Liver (tissue), 9 donors: ENCODE results near the gene EHMT1. TPM values are rescaled to one million over a fixed set of nuclear protein-coding genes. Genes with fewer than 3 reads are reported as not detected.

ENCODE experiments used
- DNase-seq: peaks from one replicate; pipeline ENCODE4 v3.0.0-alpha.2; 2017; ENCODE audit warnings: low spot score
- H3K27ac ChIP-seq, 2 donors: one replicate each; pipeline ENCODE4 v1.7.0; 2013; ENCODE audit warnings: inconsistent platforms in 2 of 2, low read length in 2 of 2, control low read depth in 1 of 2, low read depth in 1 of 2, mild to moderate bottlenecking in 1 of 2
- H3K27me3 ChIP-seq, 4 donors: one replicate each; pipeline versions ENCODE4 v1.6.1 to v1.7.0; 2013; ENCODE audit warnings: low read length in 3 of 4, inconsistent platforms in 1 of 4, mild to moderate bottlenecking in 1 of 4, moderate library complexity in 1 of 4; ENCODE audit not compliant: control insufficient read depth in 4 of 4, insufficient read depth in 4 of 4
- H3K36me3 ChIP-seq, 4 donors: one replicate each; pipeline versions ENCODE4 v1.6.1 to v1.7.0; 2013; ENCODE audit warnings: low read length in 3 of 4, mild to moderate bottlenecking in 3 of 4, low read depth in 1 of 4, moderate library complexity in 1 of 4; ENCODE audit not compliant: control insufficient read depth in 4 of 4, insufficient read depth in 3 of 4
- H3K4me1 ChIP-seq, 4 donors: one replicate each; pipeline versions ENCODE4 v1.6.1 to v1.7.0; 2013; ENCODE audit warnings: low read length in 3 of 4, mild to moderate bottlenecking in 3 of 4, moderate library complexity in 1 of 4; ENCODE audit not compliant: control insufficient read depth in 4 of 4, insufficient read depth in 4 of 4
- H3K4me3 ChIP-seq, 3 donors: one replicate each; pipeline versions ENCODE4 v1.6.1 to v1.7.0; 2013; ENCODE audit warnings: low read length in 3 of 3, control low read depth in 1 of 3, low read depth in 1 of 3, mild to moderate bottlenecking in 1 of 3
- H3K9ac ChIP-seq, 2 donors: one replicate each; pipeline ENCODE4 v1.7.0; 2013; ENCODE audit warnings: low read length in 2 of 2, mild to moderate bottlenecking in 2 of 2, moderate library complexity in 2 of 2, control low read depth in 1 of 2, low read depth in 1 of 2
- H3K9me3 ChIP-seq, 4 donors: one replicate each; pipeline versions ENCODE4 v1.6.1 to v1.7.0; 2013; ENCODE audit warnings: low read length in 3 of 4; ENCODE audit not compliant: control insufficient read depth in 4 of 4
- EGR1 ChIP-seq, 2 donors: IDR thresholded peaks; 2 replicates each; pipeline ENCODE4 v1.6.1; 2016 to 2018; ENCODE audit warnings: antibody characterized with exemption in 2 of 2, low read depth in 2 of 2
- FOXA1 ChIP-seq: IDR thresholded peaks from 2 replicates; pipeline ENCODE4 v1.6.1; 2016; ENCODE audit warnings: antibody characterized with exemption
- FOXA2 ChIP-seq: IDR thresholded peaks from 2 replicates; pipeline ENCODE4 v1.6.1; 2016; ENCODE audit warnings: antibody characterized with exemption
- GABPA ChIP-seq, 2 donors: IDR thresholded peaks in 1 of 2; conservative IDR thresholded peaks in 1 of 2; 2 replicates each; pipeline ENCODE4 v1.6.1; 2016; ENCODE audit warnings: antibody characterized with exemption in 2 of 2, mild to moderate bottlenecking in 1 of 2, moderate library complexity in 1 of 2
- HNF4A ChIP-seq, 2 donors: conservative IDR thresholded peaks; 2 replicates each; pipeline ENCODE4 v1.6.1; 2016; ENCODE audit warnings: antibody characterized with exemption in 2 of 2, mild to moderate bottlenecking in 2 of 2
- HNF4G ChIP-seq: IDR thresholded peaks from 2 replicates; pipeline ENCODE4 v1.6.1; 2016; ENCODE audit warnings: antibody characterized with exemption
- JUND ChIP-seq, 2 donors: IDR thresholded peaks; 2 replicates each; pipeline ENCODE4 v1.6.1; 2016; ENCODE audit warnings: antibody characterized with exemption in 2 of 2
- NR2F2 ChIP-seq: IDR thresholded peaks from 2 replicates; pipeline ENCODE4 v1.6.1; 2016; ENCODE audit warnings: antibody characterized with exemption
- RAD21 ChIP-seq, 2 donors: IDR thresholded peaks; 2 replicates each; pipeline ENCODE4 v1.6.1; 2016; ENCODE audit warnings: antibody characterized with exemption in 2 of 2, mild to moderate bottlenecking in 2 of 2
- RXRA ChIP-seq, 2 donors: IDR thresholded peaks; 2 replicates each; pipeline ENCODE4 v1.6.1; 2017 to 2018; ENCODE audit warnings: antibody characterized with exemption in 2 of 2, mild to moderate bottlenecking in 1 of 2
- SP1 ChIP-seq: IDR thresholded peaks from 2 replicates; pipeline ENCODE4 v1.6.1; 2018; ENCODE audit warnings: antibody characterized with exemption, mild to moderate bottlenecking
- TAF1 ChIP-seq: conservative IDR thresholded peaks from 2 replicates; pipeline ENCODE4 v1.6.1; 2016; ENCODE audit warnings: antibody characterized with exemption, mild to moderate bottlenecking
- YY1 ChIP-seq: IDR thresholded peaks from 2 replicates; pipeline ENCODE4 v1.6.1; 2016; ENCODE audit warnings: antibody characterized with exemption, mild to moderate bottlenecking
- WGBS: extraction: QIAGEN DNeasy Blood & Tissue Kit; methylation state at CpG from one replicate; pipeline ENCODE4 v1.1.7; 2013; 5-methylcytosine and 5-hydroxymethylcytosine counted together
- polyA plus RNA-seq, 2 donors: library from polyadenylated mRNA; stranded (reverse) in 1 of 2; unstranded in 1 of 2; fragments of 200-250 nt in 1 of 2; fragments of >200 nt in 1 of 2; fragmentation: Nextera tagmentation in 1 of 2; extraction: Ambion mirVana in 1 of 2; gene quantifications; one replicate each; pipeline versions ENCODE4 v1.2.1 to v1.2.3, GENCODE V29; 2013 to 2015
- total RNA-seq, 2 donors: library from RNA; depleted of rRNA; stranded (reverse); fragments of >200 nt; gene quantifications; one replicate each; pipeline ENCODE4 v1.2.3, GENCODE V29; 2014
- TF ChIP-seq, protein P1 (sequence below): IDR thresholded peaks from 2 replicates; pipeline ENCODE4 v1.6.1; 2016; ENCODE audit warnings: antibody characterized with exemption
- TF ChIP-seq, protein P2 (sequence below): fragments of 150-350 bp; IDR thresholded peaks from 2 replicates; pipeline ENCODE4 v1.5.1; 2017; ENCODE audit warnings: improper control_type of control experiment, low read depth, low read length; ENCODE audit not compliant: missing input control
- TF ChIP-seq, protein P3 (sequence below): IDR thresholded peaks from 2 replicates; pipeline ENCODE4 v1.6.1; 2016; ENCODE audit warnings: antibody characterized with exemption, mild to moderate bottlenecking
- TF ChIP-seq, protein P4 (sequence below): IDR thresholded peaks from 2 replicates; pipeline ENCODE4 v1.6.1; 2016; ENCODE audit warnings: antibody characterized with exemption
- TF ChIP-seq, protein P5 (sequence below): IDR thresholded peaks from 2 replicates; pipeline ENCODE4 v1.6.1; 2016; ENCODE audit warnings: antibody characterized with exemption
- donor health status: healthy.
- donor health status: healthy.
- donor health status: healthy.
- donor health status: healthy.
- donor health status: healthy.

The EHMT1 gene
- total and polyA plus RNA-seq, 4 donors: 16.1 to 48.2 (median 27.3) TPM

DNA sequence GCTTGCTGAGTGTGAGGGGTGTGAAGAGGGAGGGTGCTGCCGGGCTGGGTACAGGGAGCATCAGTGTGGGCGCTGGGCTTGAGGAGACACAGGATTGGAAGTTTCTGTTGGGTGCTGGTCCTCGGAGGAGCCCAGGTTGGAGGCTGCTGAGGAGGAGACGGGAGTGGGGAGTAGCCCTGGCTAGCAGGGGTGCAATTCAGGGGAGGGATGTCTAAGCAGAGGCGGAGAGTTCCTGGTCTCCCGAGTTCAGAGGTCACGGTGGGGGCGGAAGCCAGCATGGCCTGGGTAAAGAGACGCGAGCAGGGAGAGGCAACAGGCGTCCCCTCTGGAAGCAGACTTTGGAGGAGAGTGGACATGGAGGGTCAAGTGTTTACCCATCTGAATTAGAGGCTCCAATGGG is 196.0 kb downstream of the EHMT1 start:
- Histone ChIP-seq H3K4me3 (no peak overlapping the region), H3K27me3 (no peaks in the 10 kb centered on the region), H3K36me3 (peaks cover 31 to 62% (median 39%) of the 10 kb centered on the region in 4 donors), H3K9me3 (peaks cover 0 to 2% (median 0%) of the 10 kb centered on the region in 4 donors), H3K9ac (no peak overlapping the region), H3K27ac (no peak overlapping the region), H3K4me1 (no peaks in the 10 kb centered on the region)
- WGBS: 95% methylated on average over 11 of the region's 11 CpGs
- DNase-seq: no peak
- TF ChIP-seq JUND (IDR thresholded peaks at IDR 0.05): no peak
- no peak for TF ChIP-seq EGR1 (IDR thresholded peaks at IDR 0.05; ENCODE audit: low read depth in 2 of 2)
- TF ChIP-seq, protein P1, sequence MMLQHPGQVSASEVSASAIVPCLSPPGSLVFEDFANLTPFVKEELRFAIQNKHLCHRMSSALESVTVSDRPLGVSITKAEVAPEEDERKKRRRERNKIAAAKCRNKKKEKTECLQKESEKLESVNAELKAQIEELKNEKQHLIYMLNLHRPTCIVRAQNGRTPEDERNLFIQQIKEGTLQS: no peak
- TF ChIP-seq NR2F2: no peak
- TF ChIP-seq, protein P2, sequence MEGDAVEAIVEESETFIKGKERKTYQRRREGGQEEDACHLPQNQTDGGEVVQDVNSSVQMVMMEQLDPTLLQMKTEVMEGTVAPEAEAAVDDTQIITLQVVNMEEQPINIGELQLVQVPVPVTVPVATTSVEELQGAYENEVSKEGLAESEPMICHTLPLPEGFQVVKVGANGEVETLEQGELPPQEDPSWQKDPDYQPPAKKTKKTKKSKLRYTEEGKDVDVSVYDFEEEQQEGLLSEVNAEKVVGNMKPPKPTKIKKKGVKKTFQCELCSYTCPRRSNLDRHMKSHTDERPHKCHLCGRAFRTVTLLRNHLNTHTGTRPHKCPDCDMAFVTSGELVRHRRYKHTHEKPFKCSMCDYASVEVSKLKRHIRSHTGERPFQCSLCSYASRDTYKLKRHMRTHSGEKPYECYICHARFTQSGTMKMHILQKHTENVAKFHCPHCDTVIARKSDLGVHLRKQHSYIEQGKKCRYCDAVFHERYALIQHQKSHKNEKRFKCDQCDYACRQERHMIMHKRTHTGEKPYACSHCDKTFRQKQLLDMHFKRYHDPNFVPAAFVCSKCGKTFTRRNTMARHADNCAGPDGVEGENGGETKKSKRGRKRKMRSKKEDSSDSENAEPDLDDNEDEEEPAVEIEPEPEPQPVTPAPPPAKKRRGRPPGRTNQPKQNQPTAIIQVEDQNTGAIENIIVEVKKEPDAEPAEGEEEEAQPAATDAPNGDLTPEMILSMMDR: no peak
- no peak for TF ChIP-seq SP1
- TF ChIP-seq TAF1: no peak
- TF ChIP-seq GABPA (IDR thresholded peaks at IDR 0.05 in 1 of 2, conservative IDR thresholded peaks at IDR 0.05 in 1 of 2): no peak
- TF ChIP-seq, protein P3, sequence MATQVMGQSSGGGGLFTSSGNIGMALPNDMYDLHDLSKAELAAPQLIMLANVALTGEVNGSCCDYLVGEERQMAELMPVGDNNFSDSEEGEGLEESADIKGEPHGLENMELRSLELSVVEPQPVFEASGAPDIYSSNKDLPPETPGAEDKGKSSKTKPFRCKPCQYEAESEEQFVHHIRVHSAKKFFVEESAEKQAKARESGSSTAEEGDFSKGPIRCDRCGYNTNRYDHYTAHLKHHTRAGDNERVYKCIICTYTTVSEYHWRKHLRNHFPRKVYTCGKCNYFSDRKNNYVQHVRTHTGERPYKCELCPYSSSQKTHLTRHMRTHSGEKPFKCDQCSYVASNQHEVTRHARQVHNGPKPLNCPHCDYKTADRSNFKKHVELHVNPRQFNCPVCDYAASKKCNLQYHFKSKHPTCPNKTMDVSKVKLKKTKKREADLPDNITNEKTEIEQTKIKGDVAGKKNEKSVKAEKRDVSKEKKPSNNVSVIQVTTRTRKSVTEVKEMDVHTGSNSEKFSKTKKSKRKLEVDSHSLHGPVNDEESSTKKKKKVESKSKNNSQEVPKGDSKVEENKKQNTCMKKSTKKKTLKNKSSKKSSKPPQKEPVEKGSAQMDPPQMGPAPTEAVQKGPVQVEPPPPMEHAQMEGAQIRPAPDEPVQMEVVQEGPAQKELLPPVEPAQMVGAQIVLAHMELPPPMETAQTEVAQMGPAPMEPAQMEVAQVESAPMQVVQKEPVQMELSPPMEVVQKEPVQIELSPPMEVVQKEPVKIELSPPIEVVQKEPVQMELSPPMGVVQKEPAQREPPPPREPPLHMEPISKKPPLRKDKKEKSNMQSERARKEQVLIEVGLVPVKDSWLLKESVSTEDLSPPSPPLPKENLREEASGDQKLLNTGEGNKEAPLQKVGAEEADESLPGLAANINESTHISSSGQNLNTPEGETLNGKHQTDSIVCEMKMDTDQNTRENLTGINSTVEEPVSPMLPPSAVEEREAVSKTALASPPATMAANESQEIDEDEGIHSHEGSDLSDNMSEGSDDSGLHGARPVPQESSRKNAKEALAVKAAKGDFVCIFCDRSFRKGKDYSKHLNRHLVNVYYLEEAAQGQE: no peak
- TF ChIP-seq YY1: no peak
- TF ChIP-seq HNF4G: no peak
- no peak for TF ChIP-seq HNF4A (conservative IDR thresholded peaks at IDR 0.05)
- TF ChIP-seq, protein P4, sequence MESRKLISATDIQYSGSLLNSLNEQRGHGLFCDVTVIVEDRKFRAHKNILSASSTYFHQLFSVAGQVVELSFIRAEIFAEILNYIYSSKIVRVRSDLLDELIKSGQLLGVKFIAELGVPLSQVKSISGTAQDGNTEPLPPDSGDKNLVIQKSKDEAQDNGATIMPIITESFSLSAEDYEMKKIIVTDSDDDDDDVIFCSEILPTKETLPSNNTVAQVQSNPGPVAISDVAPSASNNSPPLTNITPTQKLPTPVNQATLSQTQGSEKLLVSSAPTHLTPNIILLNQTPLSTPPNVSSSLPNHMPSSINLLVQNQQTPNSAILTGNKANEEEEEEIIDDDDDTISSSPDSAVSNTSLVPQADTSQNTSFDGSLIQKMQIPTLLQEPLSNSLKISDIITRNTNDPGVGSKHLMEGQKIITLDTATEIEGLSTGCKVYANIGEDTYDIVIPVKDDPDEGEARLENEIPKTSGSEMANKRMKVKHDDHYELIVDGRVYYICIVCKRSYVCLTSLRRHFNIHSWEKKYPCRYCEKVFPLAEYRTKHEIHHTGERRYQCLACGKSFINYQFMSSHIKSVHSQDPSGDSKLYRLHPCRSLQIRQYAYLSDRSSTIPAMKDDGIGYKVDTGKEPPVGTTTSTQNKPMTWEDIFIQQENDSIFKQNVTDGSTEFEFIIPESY: no peak
- TF ChIP-seq, protein P5, sequence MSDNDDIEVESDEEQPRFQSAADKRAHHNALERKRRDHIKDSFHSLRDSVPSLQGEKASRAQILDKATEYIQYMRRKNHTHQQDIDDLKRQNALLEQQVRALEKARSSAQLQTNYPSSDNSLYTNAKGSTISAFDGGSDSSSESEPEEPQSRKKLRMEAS: no peak
- no peak for TF ChIP-seq FOXA2
- no peak for TF ChIP-seq RXRA (IDR thresholded peaks at IDR 0.05)
- no peak for TF ChIP-seq FOXA1
- no peak for TF ChIP-seq RAD21 (IDR thresholded peaks at IDR 0.05)
